ENCODE data around the gene ABCG1. TPM values are rescaled to one million over a fixed set of nuclear protein-coding genes. Genes with fewer than 3 reads are reported as not detected.

ABCG1 gene
- 10 to 100 TPM; 33.0 to 68.5 (median 40.8) TPM for total RNA-seq

GRCh38 chr21:42218836-42219605 lies at the start of gene ABCG1:
TSS of gene ABCG1 (plus strand) at chr21:42219140. CDS start at chr21:42219263, 123 bp downstream.
- TF ChIP-seq CTCF (IDR thresholded peaks at IDR 0.05), result no peak
- peak; percentile 32 to 65 for TF ChIP-seq POLR2A (IDR thresholded peaks at IDR 0.05)
- DNase-seq, result peak; percentile 75 to 82 (median 78)
- H3K36me3 ChIP-seq, result no peaks in the 10 kb centered on the region
- peaks cover 0 to 34% (median 3%) of the 10 kb centered on the region in 4 donors for H3K4me1 ChIP-seq
- peak within 1 kb of the TSS; percentile 66 to 94 (median 82) for H3K27ac ChIP-seq
- H3K27me3 ChIP-seq, result no peaks in the 10 kb centered on the region
- H3K9me3 ChIP-seq, result no peaks in the 10 kb centered on the region
- peak within 1 kb of the TSS; percentile 68 to 91 (median 82) for H3K4me3 ChIP-seq

GRCh38 chr21:42169758-42170157 lies 49.2 kb upstream of the ABCG1 start:
- Histone ChIP-seq H3K9me3 (no peaks in the 10 kb centered on the region), H3K4me3 (no peak overlapping the region), H3K27me3 (no peaks in the 10 kb centered on the region), H3K36me3 (no peaks in the 10 kb centered on the region), H3K27ac (peak overlapping the region in 3 of 4 donors; percentile 1 to 76 (median 71)), H3K4me1 (peaks cover 0 to 18% (median 0%) of the 10 kb centered on the region in 4 donors)
- DNase-seq, result peak in 1 of 3 donors; percentile 42
- TF ChIP-seq CTCF (IDR thresholded peaks at IDR 0.05), result no peak
- TF ChIP-seq POLR2A (IDR thresholded peaks at IDR 0.05), result no peak

- TF ChIP-seq CTCF (IDR thresholded peaks at IDR 0.05) (no peak), POLR2A (IDR thresholded peaks at IDR 0.05) (no peak)
- Histone ChIP-seq H3K4me3 (no peak overlapping the region), H3K27me3 (no peaks in the 10 kb centered on the region), H3K36me3 (no peaks in the 10 kb centered on the region), H3K4me1 (peaks cover 0 to 18% (median 0%) of the 10 kb centered on the region in 4 donors), H3K9me3 (no peaks in the 10 kb centered on the region), H3K27ac (peak overlapping the region in 3 of 4 donors; percentile 46 to 76 (median 71))
- peak in 2 of 3 donors; percentile 86 to 87 for DNase-seq
Measured at GRCh38 chr21:42171091-42172053, 47.6 kb upstream of the ABCG1 start.

GRCh38 chr21:42172596-42173483 lies 46.1 kb upstream of the ABCG1 start:
- no peaks in the 10 kb centered on the region for H3K36me3 ChIP-seq
- TF ChIP-seq CTCF (IDR thresholded peaks at IDR 0.05) (no peak), POLR2A (IDR thresholded peaks at IDR 0.05) (no peak)
- H3K9me3 ChIP-seq, result no peaks in the 10 kb centered on the region
- no peak overlapping the region for H3K27ac ChIP-seq
- no peaks in the 10 kb centered on the region for H3K27me3 ChIP-seq
- H3K4me1 ChIP-seq, result peaks cover 0 to 18% (median 0%) of the 10 kb centered on the region in 4 donors
- H3K4me3 ChIP-seq, result no peak overlapping the region
- DNase-seq, result peak in 1 of 3 donors; percentile 39

GRCh38 chr21:42174173-42174572 lies 44.8 kb upstream of the ABCG1 start:
- peak in 1 of 3 donors; percentile 23 for DNase-seq
- H3K4me1 ChIP-seq, result peaks cover 0 to 18% (median 0%) of the 10 kb centered on the region in 4 donors
- H3K9me3 ChIP-seq, result no peaks in the 10 kb centered on the region
- H3K27ac ChIP-seq, result no peak overlapping the region
- H3K27me3 ChIP-seq, result no peaks in the 10 kb centered on the region
- TF ChIP-seq POLR2A (IDR thresholded peaks at IDR 0.05) (no peak), CTCF (IDR thresholded peaks at IDR 0.05) (no peak)
- H3K36me3 ChIP-seq, result no peaks in the 10 kb centered on the region
- H3K4me3 ChIP-seq, result no peak overlapping the region

All from Peyer's patch (tissue), 4 donors.